ENCODE measurements around the gene CTSE. TPM values are rescaled to one million over a fixed set of nuclear protein-coding genes. Genes with fewer than 3 reads are reported as not detected.
"Not testable (repeated sequence)": the region's sequence is repeated elsewhere in the genome, so short reads cannot be mapped to it uniquely, and the experiment has no call there.

The CTSE gene
- total RNA-seq, 2 donors from 2014 or later = not detected

DNA sequence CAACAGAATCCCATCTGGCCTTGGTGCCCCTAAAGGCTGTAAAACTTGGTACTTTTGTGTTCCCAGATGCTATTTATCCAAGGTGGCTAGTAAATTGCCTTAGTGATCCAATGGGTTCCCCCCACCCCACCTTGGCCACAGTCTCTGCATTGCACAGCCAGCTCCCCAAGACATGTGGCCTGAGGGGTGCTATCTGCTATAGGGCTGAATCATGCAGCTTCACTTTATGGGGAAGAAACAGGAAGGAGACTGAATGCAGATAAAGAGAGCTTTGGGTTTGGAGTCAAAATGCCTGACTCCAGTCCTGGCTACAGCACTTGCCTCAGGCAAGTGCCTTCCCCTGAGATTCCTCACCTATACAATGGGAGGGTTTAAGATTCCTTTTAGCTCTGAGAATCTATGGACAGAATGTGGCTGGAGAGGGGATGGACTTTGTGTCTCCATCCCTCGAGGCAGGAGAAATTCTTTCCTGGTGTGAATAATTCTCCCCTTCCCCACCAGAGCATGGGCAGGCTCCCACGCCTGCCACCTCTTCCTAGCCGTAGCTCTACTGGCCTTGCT, 35.7 kb upstream of the CTSE start:
- H3K27me3 ChIP-seq (replicated peaks; ENCODE audit: insufficient read depth) = no peaks in the 10 kb centered on the region
- H3K36me3 ChIP-seq = no peaks in the 10 kb centered on the region
- no peaks in the 10 kb centered on the region for H3K4me1 ChIP-seq (replicated peaks)
- 80% methylated on average over 3 of the region's 3 CpGs for WGBS
- H3K4me3 ChIP-seq = no peak overlapping the region
- no peak for DNase-seq (ENCODE audit: low spot score)
- H3K9me3 ChIP-seq = no peaks in the 10 kb centered on the region
- H3K27ac ChIP-seq = no peak overlapping the region
- intact Hi-C loops (cut with DNase I) = no loop called here
- TF ChIP-seq, protein P1, sequence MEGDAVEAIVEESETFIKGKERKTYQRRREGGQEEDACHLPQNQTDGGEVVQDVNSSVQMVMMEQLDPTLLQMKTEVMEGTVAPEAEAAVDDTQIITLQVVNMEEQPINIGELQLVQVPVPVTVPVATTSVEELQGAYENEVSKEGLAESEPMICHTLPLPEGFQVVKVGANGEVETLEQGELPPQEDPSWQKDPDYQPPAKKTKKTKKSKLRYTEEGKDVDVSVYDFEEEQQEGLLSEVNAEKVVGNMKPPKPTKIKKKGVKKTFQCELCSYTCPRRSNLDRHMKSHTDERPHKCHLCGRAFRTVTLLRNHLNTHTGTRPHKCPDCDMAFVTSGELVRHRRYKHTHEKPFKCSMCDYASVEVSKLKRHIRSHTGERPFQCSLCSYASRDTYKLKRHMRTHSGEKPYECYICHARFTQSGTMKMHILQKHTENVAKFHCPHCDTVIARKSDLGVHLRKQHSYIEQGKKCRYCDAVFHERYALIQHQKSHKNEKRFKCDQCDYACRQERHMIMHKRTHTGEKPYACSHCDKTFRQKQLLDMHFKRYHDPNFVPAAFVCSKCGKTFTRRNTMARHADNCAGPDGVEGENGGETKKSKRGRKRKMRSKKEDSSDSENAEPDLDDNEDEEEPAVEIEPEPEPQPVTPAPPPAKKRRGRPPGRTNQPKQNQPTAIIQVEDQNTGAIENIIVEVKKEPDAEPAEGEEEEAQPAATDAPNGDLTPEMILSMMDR (IDR thresholded peaks at IDR 0.05) = no peak
- TF ChIP-seq POLR2A (IDR thresholded peaks at IDR 0.05) = no peak
- no peak for TF ChIP-seq POLR2AphosphoS5 (IDR thresholded peaks at IDR 0.05)

DNA sequence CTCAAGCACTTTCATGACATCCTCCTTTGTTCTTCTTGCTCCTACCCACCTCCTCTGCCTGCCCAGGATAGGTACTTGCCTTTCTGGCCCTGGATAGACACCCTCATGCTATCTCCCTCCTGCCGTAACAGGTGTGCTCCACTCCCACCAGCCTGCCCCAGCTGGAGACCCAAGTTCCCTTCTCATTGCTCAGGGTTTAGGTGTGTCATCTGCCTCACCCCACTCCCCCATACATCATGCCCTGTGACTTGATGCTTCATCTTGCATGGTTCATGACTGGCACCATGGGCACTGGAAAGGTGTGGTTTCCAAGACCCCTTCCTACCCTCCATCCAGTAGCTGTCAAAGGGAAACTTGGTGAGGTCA, 35.2 kb upstream of the CTSE start:
- no peaks in the 10 kb centered on the region for H3K27me3 ChIP-seq (replicated peaks; ENCODE audit: insufficient read depth)
- H3K4me1 ChIP-seq (replicated peaks) = no peaks in the 10 kb centered on the region
- H3K9me3 ChIP-seq = no peaks in the 10 kb centered on the region
- no peaks in the 10 kb centered on the region for H3K36me3 ChIP-seq
- no peak overlapping the region for H3K4me3 ChIP-seq
- no peak for DNase-seq (ENCODE audit: low spot score)
- H3K27ac ChIP-seq = no peak overlapping the region
- no peak for TF ChIP-seq POLR2A (IDR thresholded peaks at IDR 0.05)
- TF ChIP-seq, protein P1 (IDR thresholded peaks at IDR 0.05) = no peak
- no peak for TF ChIP-seq POLR2AphosphoS5 (IDR thresholded peaks at IDR 0.05)
- intact Hi-C loops (cut with DNase I) = no loop called here
- 100% methylated on average over 1 of the region's 1 CpG for WGBS

GRCh38 chr1:206058289-206058926, 34.7 kb upstream of the CTSE start:
- H3K27ac ChIP-seq; intact Hi-C loops (cut with DNase I); H3K27me3 ChIP-seq (replicated peaks; ENCODE audit: insufficient read depth); H3K4me3 ChIP-seq; H3K36me3 ChIP-seq; H3K4me1 ChIP-seq (replicated peaks); DNase-seq (ENCODE audit: low spot score); H3K9me3 ChIP-seq: not testable (repeated sequence)
- WGBS = 99% methylated on average over 7 of the region's 9 CpGs

DNA sequence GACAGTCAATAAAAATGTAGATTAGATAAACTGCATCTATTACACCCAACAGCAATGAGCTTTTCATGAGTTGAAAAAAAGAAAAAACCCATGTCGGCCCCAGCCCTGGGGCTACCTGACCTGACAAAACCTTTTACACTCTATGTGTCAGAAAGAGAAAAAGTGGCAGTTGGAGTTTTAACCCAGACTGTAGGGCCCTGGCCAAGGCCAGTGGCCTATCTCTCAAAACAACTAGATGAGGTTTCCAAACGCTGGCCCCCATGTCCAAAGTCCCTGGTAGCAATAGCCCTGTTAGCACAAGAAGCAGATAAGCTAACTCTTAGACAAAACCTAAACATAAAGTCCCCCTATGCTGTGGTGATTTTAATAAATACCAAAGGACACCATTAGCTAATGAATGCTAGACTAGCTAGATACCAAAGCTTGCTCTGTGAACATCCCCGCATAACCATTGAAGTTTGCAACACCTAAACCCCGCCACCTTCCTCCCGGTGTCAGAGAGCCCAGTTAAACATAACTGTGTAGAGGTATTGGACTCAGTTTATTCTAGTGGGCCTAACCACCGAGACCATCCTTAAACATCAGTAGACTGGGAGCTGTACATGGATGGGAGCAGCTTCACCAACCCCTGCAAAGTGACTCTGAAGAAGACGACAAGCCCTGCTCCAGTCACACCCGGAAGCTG, 32.1 kb upstream of the CTSE start:
- DNase-seq (ENCODE audit: low spot score) = not testable (repeated sequence)
- 94% methylated on average over 8 of the region's 8 CpGs for WGBS

GRCh38 chr1:206055069-206055625, 31.5 kb upstream of the CTSE start:
- H3K4me1 ChIP-seq (replicated peaks); H3K4me3 ChIP-seq; DNase-seq (ENCODE audit: low spot score); H3K27me3 ChIP-seq (replicated peaks; ENCODE audit: insufficient read depth); intact Hi-C loops (cut with DNase I); H3K36me3 ChIP-seq; H3K27ac ChIP-seq; H3K9me3 ChIP-seq: not testable (repeated sequence)
- 93% methylated on average over 12 of the region's 12 CpGs for WGBS

More for the DNA sequence above, 32.1 kb upstream of the CTSE start:
- H3K9me3 ChIP-seq; H3K27ac ChIP-seq; intact Hi-C loops (cut with DNase I); H3K4me1 ChIP-seq (replicated peaks); H3K4me3 ChIP-seq; H3K36me3 ChIP-seq; H3K27me3 ChIP-seq (replicated peaks; ENCODE audit: insufficient read depth): not testable (repeated sequence)

DNA sequence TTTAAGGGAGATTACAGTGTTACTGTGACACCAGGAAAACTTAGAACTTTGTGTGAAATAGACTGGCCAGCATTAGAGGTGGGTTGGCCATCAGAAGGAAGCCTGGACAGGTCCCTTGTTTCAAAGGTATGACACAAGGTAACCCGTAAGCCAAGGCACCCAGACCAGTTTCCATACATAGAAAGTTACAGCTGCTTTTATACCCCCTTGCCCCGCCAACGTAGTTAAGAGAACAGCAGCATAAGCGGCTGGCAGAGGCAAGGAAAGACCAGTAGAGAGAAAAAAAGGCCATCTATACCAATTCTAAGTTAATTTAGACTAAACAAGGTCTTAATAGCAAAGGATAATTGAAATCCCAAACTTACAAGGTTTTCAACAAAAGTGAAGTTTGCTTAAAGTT, 29.9 kb upstream of the CTSE start:
- H3K9me3 ChIP-seq; H3K27ac ChIP-seq; H3K4me3 ChIP-seq; H3K4me1 ChIP-seq (replicated peaks); H3K27me3 ChIP-seq (replicated peaks; ENCODE audit: insufficient read depth); intact Hi-C loops (cut with DNase I); DNase-seq (ENCODE audit: low spot score); H3K36me3 ChIP-seq: not testable (repeated sequence)
- 95% methylated on average over 4 of the region's 4 CpGs for WGBS

DNA sequence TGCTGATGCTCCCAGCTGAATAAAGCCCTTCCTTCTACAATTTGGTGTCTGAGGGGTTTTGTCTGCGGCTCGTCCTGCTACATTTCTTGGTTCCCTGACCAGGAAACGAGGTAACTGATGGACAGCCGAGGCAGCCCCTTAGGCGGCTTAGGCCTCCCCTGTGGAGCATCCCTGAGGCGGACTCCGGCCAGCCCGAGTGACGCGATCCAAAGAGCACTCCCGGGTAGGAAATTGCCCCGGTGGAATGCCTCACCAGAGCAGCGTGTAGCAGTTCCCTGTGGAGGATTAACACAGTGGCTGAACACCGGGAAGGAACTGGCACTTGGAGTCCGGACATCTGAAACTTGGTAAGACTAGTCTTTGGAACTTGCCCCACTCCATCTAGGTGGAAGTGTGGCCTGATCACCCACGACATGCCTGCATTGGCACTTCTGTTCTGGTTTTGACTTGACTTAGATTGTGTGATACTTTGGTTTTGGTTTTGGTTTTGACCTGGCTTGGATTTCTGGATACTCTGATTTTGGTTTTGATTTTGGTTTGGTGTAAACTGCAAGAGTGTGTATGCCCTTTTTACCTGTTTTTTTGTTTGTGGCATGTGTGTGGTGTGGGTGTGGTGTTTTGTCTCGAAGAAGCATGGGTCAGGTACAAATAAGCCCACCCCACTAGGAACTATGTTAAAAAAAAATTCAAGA, 29.4 kb upstream of the CTSE start, which contains the start of gene RHEX:
Gene RHEX, plus strand, starts transcription at position 255 of the 692 bp plus-strand sequence. CDS start 44,656 bp downstream, outside the sequence.
- H3K27ac ChIP-seq; H3K4me3 ChIP-seq; H3K27me3 ChIP-seq (replicated peaks; ENCODE audit: insufficient read depth); DNase-seq (ENCODE audit: low spot score); H3K36me3 ChIP-seq; intact Hi-C loops (cut with DNase I); H3K9me3 ChIP-seq; H3K4me1 ChIP-seq (replicated peaks): not testable (repeated sequence)
- WGBS = 91% methylated on average over 17 of the region's 17 CpGs

GRCh38 chr1:206052231-206052865, 28.7 kb upstream of the CTSE start:
- H3K27ac ChIP-seq; H3K36me3 ChIP-seq; DNase-seq (ENCODE audit: low spot score); intact Hi-C loops (cut with DNase I); H3K27me3 ChIP-seq (replicated peaks; ENCODE audit: insufficient read depth); H3K4me3 ChIP-seq; H3K4me1 ChIP-seq (replicated peaks); H3K9me3 ChIP-seq: not testable (repeated sequence)
- WGBS = 86% methylated on average over 6 of the region's 8 CpGs

Measured in prostate gland (tissue), 2 donors.